Measurements from ENCODE around the gene PSMD7.

- no peak for TF ChIP-seq EZH2phosphoT487 (conservative IDR thresholded peaks at IDR 0.05; ENCODE audit: low read length)
- no peak for TF ChIP-seq CTCF (IDR thresholded peaks at IDR 0.05; ENCODE audit: insufficient read depth, low read length, poor library complexity, severe bottlenecking)
Measured at GRCh38 chr16:74249846-74250245, 46.8 kb upstream of the PSMD7 start.

All from SU-DHL-6 (cell line).